ENCODE results near the gene POLR2L. TPM values are rescaled to one million over a fixed set of nuclear protein-coding genes. Genes with fewer than 3 reads are reported as not detected.
A peak's percentile ranks its signal among the peaks of the same experiment; 100 is the strongest.

The POLR2L gene
- total and polyA plus RNA-seq, 3 experiments from 2014 or later: 114 to 182 (median 178) TPM

GRCh38 chr11:828506-829175, 13.7 kb downstream of the POLR2L start:
- H3K9me3 Mint-ChIP-seq: no peaks in the 10 kb centered on the region
- Histone ChIP-seq H3K9me3 (ENCODE audit: low read length) (no peaks in the 10 kb centered on the region), H3K4me3 (ENCODE audit: low read length) (no peak overlapping the region), H3K27me3 (ENCODE audit: insufficient read depth, low read length, poor library complexity, severe bottlenecking) (peaks cover 20% of the 10 kb centered on the region), H3K27ac (ENCODE audit: low read depth, low read length) (no peak overlapping the region), H3K4me1 (ENCODE audit: insufficient read depth, low read length) (peaks cover 45% of the 10 kb centered on the region), H3K36me3 (ENCODE audit: insufficient read depth, low read length) (no peaks in the 10 kb centered on the region)
- ChIA-PET POLR2A (interaction anchor here (0.8 to 1.8 kb wide), 3 partner anchors 9 to 33 kb away, joined by 3 to 7 read pairs (median 6); partner anchors contain the start of genes POLR2L and TSPAN4), CTCF (no interaction called here)
- H3K27ac Mint-ChIP-seq: no peak overlapping the region
- H3K4me3 Mint-ChIP-seq: peak overlapping the region; percentile 29 to 76 (median 64)
- H3K27me3 Mint-ChIP-seq: peaks cover 9 to 19% of the 10 kb centered on the region in 2 donors
- H3K36me3 Mint-ChIP-seq: peaks cover 0 to 14% (median 4%) of the 10 kb centered on the region in 3 donors
- no peak for DNase-seq
- H3K4me1 Mint-ChIP-seq: peaks cover 4 to 57% (median 15%) of the 10 kb centered on the region in 3 donors

DNA sequence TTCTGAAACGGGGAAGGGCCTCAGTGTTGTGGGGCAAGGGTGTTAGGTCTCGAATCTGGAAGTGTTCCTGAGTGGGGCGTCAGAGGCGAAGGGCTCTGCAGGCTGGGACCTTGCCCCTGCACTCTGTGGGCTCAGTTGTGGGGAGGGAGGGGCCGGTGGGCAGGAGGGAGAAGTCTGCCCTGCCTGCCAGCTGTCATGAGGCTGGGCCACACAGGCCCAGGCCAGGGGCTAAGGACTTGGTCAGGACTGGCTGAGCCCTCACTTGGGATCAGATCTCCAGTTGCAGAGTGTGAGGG, 14.5 kb downstream of the POLR2L start, which contains the start of gene CRACR2B:
TSS of gene CRACR2B (plus strand) at position 23 of the 296 bp plus-strand sequence. CDS start 689 bp downstream, outside the sequence.
- Mint-ChIP-seq H3K4me3 (peak within 1 kb of the TSS; percentile 68 to 92 (median 76)), H3K27ac (peak within 1 kb of the TSS in 2 of 8 donors; percentile 11 to 50), H3K27me3 (peaks cover 9 to 19% of the 10 kb centered on the region in 2 donors), H3K36me3 (peaks cover 0 to 17% (median 4%) of the 10 kb centered on the region in 3 donors), H3K4me1 (peaks cover 4 to 54% (median 15%) of the 10 kb centered on the region in 3 donors), H3K9me3 (no peaks in the 10 kb centered on the region)
- POLR2A ChIA-PET: interaction anchor here (1.8 kb wide), 1 partner anchor 8 kb away, joined by 7 read pairs; no protein-coding TSS in a partner anchor
- H3K27me3 ChIP-seq (ENCODE audit: insufficient read depth, low read length, poor library complexity, severe bottlenecking): peaks cover 20% of the 10 kb centered on the region
- no peak for DNase-seq
- H3K4me3 ChIP-seq (ENCODE audit: low read length): peak within 1 kb of the TSS; percentile 37
- no peaks in the 10 kb centered on the region for H3K9me3 ChIP-seq (ENCODE audit: low read length)
- H3K4me1 ChIP-seq (ENCODE audit: insufficient read depth, low read length): peaks cover 40% of the 10 kb centered on the region
- H3K36me3 ChIP-seq (ENCODE audit: insufficient read depth, low read length): no peaks in the 10 kb centered on the region
- CTCF ChIA-PET: no interaction called here
- H3K27ac ChIP-seq (ENCODE audit: low read depth, low read length): peak within 1 kb of the TSS; percentile 24

- ChIA-PET CTCF (no interaction called here), POLR2A (no interaction called here)
- H3K4me1 ChIP-seq (ENCODE audit: insufficient read depth, low read length): peaks cover 39% of the 10 kb centered on the region
- H3K27me3 ChIP-seq (ENCODE audit: insufficient read depth, low read length, poor library complexity, severe bottlenecking): peaks cover 20% of the 10 kb centered on the region
- no peaks in the 10 kb centered on the region for H3K9me3 Mint-ChIP-seq
- H3K9me3 ChIP-seq (ENCODE audit: low read length): no peaks in the 10 kb centered on the region
- peak overlapping the region; percentile 37 for H3K4me3 ChIP-seq (ENCODE audit: low read length)
- H3K27me3 Mint-ChIP-seq: peaks cover 9 to 19% of the 10 kb centered on the region in 2 donors
- peak overlapping the region; percentile 24 for H3K27ac ChIP-seq (ENCODE audit: low read depth, low read length)
- H3K4me1 Mint-ChIP-seq: peaks cover 4 to 53% (median 15%) of the 10 kb centered on the region in 3 donors
- no peaks in the 10 kb centered on the region for H3K36me3 ChIP-seq (ENCODE audit: insufficient read depth, low read length)
- H3K4me3 Mint-ChIP-seq: peak overlapping the region; percentile 68 to 92 (median 76)
- no peak for DNase-seq
- H3K36me3 Mint-ChIP-seq: peaks cover 0 to 21% (median 4%) of the 10 kb centered on the region in 3 donors
- H3K27ac Mint-ChIP-seq: peak overlapping the region in 2 of 8 donors; percentile 11 to 50
Observed at GRCh38 chr11:827146-827896, 15.0 kb downstream of the POLR2L start.

- Mint-ChIP-seq H3K9me3 (no peaks in the 10 kb centered on the region), H3K4me1 (peaks cover 4 to 51% (median 14%) of the 10 kb centered on the region in 3 donors)
- DNase-seq: no peak
Observed at GRCh38 chr11:826836-827145, 15.5 kb downstream of the POLR2L start.

DNA sequence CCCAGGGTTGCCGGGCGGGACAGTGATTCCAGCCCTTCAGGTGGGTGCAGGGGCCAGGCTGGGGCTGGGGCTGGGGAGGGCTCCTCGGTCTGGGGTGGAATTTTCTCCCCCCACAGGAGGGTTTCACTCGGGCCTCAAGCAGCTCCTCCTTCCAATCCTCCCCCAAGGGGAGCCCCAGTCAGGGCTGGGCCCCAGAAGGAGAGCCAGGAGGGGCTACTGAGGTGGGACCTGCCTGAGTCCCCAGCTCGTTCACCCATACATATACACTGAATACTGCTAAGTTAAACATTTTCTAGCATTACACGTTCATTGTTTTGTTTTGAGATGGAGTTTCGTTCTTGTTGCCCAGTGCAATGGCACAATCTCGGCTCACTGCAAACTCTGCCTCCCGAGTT, 16.1 kb downstream of the POLR2L start:
- ChIA-PET POLR2A (interaction anchor here (0.5 kb wide), 2 partner anchors 15 to 70 kb away, joined by 3 to 5 read pairs; no protein-coding TSS in a partner anchor), CTCF (no interaction called here)
- H3K4me3 ChIP-seq (ENCODE audit: low read length): no peak overlapping the region
- H3K9me3 Mint-ChIP-seq: no peaks in the 10 kb centered on the region
- H3K27me3 Mint-ChIP-seq: peaks cover 9 to 19% of the 10 kb centered on the region in 2 donors
- peak overlapping the region; percentile 24 for H3K27ac ChIP-seq (ENCODE audit: low read depth, low read length)
- peak overlapping the region in 1 of 8 donors; percentile 66 for H3K27ac Mint-ChIP-seq
- H3K36me3 Mint-ChIP-seq: peaks cover 0 to 30% (median 4%) of the 10 kb centered on the region in 3 donors
- no peaks in the 10 kb centered on the region for H3K9me3 ChIP-seq (ENCODE audit: low read length)
- peaks cover 40% of the 10 kb centered on the region for H3K4me1 ChIP-seq (ENCODE audit: insufficient read depth, low read length)
- H3K4me1 Mint-ChIP-seq: peaks cover 5 to 49% (median 11%) of the 10 kb centered on the region in 3 donors
- DNase-seq: no peak
- peak overlapping the region; percentile 68 to 85 (median 71) for H3K4me3 Mint-ChIP-seq
- no peaks in the 10 kb centered on the region for H3K36me3 ChIP-seq (ENCODE audit: insufficient read depth, low read length)
- peaks cover 20% of the 10 kb centered on the region for H3K27me3 ChIP-seq (ENCODE audit: insufficient read depth, low read length, poor library complexity, severe bottlenecking)

More at GRCh38 chr11:826836-827145, 15.5 kb downstream of the POLR2L start:
- Histone ChIP-seq H3K27ac (ENCODE audit: low read depth, low read length) (peak overlapping the region; percentile 24), H3K9me3 (ENCODE audit: low read length) (no peaks in the 10 kb centered on the region), H3K36me3 (ENCODE audit: insufficient read depth, low read length) (no peaks in the 10 kb centered on the region), H3K4me1 (ENCODE audit: insufficient read depth, low read length) (peaks cover 37% of the 10 kb centered on the region), H3K27me3 (ENCODE audit: insufficient read depth, low read length, poor library complexity, severe bottlenecking) (peaks cover 20% of the 10 kb centered on the region), H3K4me3 (ENCODE audit: low read length) (peak overlapping the region; percentile 37)
- Mint-ChIP-seq H3K27ac (peak overlapping the region in 1 of 8 donors; percentile 77), H3K4me3 (peak overlapping the region; percentile 68 to 85 (median 71)), H3K36me3 (peaks cover 0 to 26% (median 4%) of the 10 kb centered on the region in 3 donors), H3K27me3 (peaks cover 9 to 19% of the 10 kb centered on the region in 2 donors)
- CTCF ChIA-PET: no interaction called here
- POLR2A ChIA-PET: interaction anchor here (0.5 kb wide), 1 partner anchor 16 kb away, joined by 3 read pairs; no protein-coding TSS in a partner anchor

DNA sequence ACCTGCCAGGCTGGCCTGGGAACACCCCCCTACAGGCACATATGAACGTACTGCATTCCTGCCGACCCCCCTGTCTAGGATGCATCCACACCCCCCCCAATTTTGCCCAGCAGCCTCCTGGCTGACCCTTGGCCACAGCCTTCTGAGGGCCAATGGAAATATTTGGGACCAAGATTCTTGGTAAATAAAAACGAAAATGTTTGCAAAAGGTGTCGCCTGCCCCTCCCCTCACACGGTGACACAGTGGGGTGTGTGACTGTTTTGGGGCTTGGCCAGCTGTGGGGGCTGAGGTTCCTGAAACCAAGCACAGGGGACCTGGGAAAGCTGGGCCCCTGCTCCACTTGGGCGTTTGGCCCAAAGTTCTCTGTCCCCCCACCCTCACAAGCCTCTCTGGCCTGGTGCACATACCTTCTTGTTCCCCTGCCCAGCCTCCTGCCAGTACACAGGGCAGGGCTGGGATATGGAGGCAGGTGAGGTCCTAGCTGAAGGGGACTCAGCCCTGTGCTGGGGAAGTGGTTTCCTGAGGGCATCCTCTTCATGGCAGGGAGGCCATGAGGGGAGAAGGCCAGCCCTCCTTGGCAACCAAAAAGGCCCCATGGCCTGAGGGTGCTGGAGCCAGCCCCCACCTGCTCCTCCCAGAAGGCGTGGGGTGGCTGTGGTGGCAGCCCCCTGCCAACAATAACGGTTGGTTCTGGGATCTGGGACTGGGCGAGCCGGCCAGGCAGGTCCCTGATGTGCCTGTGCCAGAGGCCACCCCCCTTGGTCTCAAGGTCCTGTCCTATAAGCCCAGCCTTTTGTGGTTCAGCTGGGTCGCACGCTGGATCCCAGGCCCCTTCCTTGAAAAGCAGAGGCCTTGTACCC, 16.7 kb downstream of the POLR2L start:
- no peak for DNase-seq
- H3K36me3 ChIP-seq (ENCODE audit: insufficient read depth, low read length): no peaks in the 10 kb centered on the region
- peaks cover 0 to 34% (median 4%) of the 10 kb centered on the region in 3 donors for H3K36me3 Mint-ChIP-seq
- no peak overlapping the region for H3K27ac Mint-ChIP-seq
- H3K27me3 ChIP-seq (ENCODE audit: insufficient read depth, low read length, poor library complexity, severe bottlenecking): peaks cover 20% of the 10 kb centered on the region
- H3K27ac ChIP-seq (ENCODE audit: low read depth, low read length): no peak overlapping the region
- CTCF ChIA-PET: interaction anchor here (0.6 kb wide), 1 partner anchor 224 kb away, joined by 3 read pairs; no protein-coding TSS in a partner anchor
- no peak overlapping the region for H3K4me3 Mint-ChIP-seq
- H3K27me3 Mint-ChIP-seq: peaks cover 9 to 19% of the 10 kb centered on the region in 2 donors
- peaks cover 10 to 50% (median 17%) of the 10 kb centered on the region in 3 donors for H3K4me1 Mint-ChIP-seq
- POLR2A ChIA-PET: interaction anchor here (0.5 kb wide), 1 partner anchor 69 kb away, joined by 5 read pairs; no protein-coding TSS in a partner anchor
- no peak overlapping the region for H3K4me3 ChIP-seq (ENCODE audit: low read length)
- no peaks in the 10 kb centered on the region for H3K9me3 ChIP-seq (ENCODE audit: low read length)
- H3K4me1 ChIP-seq (ENCODE audit: insufficient read depth, low read length): peaks cover 40% of the 10 kb centered on the region
- H3K9me3 Mint-ChIP-seq: no peaks in the 10 kb centered on the region

DNA sequence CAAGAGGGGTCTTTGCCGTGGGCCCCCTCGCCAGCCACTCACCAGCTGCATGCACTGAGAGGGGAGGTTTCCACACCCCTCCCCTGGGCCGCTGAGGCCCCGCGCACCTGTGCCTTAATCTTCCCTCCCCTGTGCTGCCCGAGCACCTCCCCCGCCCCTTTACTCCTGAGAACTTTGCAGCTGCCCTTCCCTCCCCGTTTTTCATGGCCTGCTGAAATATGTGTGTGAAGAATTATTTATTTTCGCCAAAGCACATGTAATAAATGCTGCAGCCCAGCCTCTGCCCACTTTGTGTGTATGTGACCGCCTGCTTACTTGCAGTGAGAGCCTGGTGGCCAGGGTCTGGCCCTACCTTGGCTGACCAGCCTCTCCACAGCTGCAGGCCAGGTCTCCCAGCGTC, 17.4 kb downstream of the POLR2L start:
- POLR2A ChIA-PET: no interaction called here
- H3K4me1 ChIP-seq (ENCODE audit: insufficient read depth, low read length): peaks cover 39% of the 10 kb centered on the region
- no peak overlapping the region for H3K4me3 ChIP-seq (ENCODE audit: low read length)
- peaks cover 0 to 36% (median 4%) of the 10 kb centered on the region in 3 donors for H3K36me3 Mint-ChIP-seq
- no peak overlapping the region for H3K27ac ChIP-seq (ENCODE audit: low read depth, low read length)
- CTCF ChIA-PET: interaction anchor here (0.6 kb wide), 1 partner anchor 224 kb away, joined by 3 read pairs; no protein-coding TSS in a partner anchor
- H3K9me3 ChIP-seq (ENCODE audit: low read length): no peaks in the 10 kb centered on the region
- no peaks in the 10 kb centered on the region for H3K9me3 Mint-ChIP-seq
- peaks cover 20% of the 10 kb centered on the region for H3K27me3 ChIP-seq (ENCODE audit: insufficient read depth, low read length, poor library complexity, severe bottlenecking)
- no peak for DNase-seq
- H3K36me3 ChIP-seq (ENCODE audit: insufficient read depth, low read length): no peaks in the 10 kb centered on the region
- H3K27ac Mint-ChIP-seq: no peak overlapping the region
- H3K4me3 Mint-ChIP-seq: no peak overlapping the region
- H3K4me1 Mint-ChIP-seq: peaks cover 10 to 49% (median 17%) of the 10 kb centered on the region in 3 donors
- H3K27me3 Mint-ChIP-seq: peaks cover 9 to 19% of the 10 kb centered on the region in 2 donors

Measured in CD8-positive, alpha-beta memory T cell (primary cell).